SK-N-MC (cell line): ENCODE data around the gene TRABD2B.

Experiments
- EZH2 ChIP-seq: fragments of 200-600 bp; sonication (generic); IDR thresholded peaks from one replicate; pipeline ENCODE4 v1.6.1; 2017; ENCODE audit warnings: antibody characterized with exemption
- FOXP2 ChIP-seq: optimal IDR thresholded peaks from 2 replicates; pipeline ENCODE3; 2011; ENCODE audit warnings: mild to moderate bottlenecking, moderate library complexity; ENCODE audit not compliant: insufficient read depth; ENCODE audit errors: extremely low read length, control extremely low read depth
- POLR2AphosphoS5 ChIP-seq: IDR thresholded peaks from 2 replicates; pipeline ENCODE4 v1.6.1; 2012; ENCODE audit warnings: mild to moderate bottlenecking, low read depth, low read length, borderline replicate concordance

DNA sequence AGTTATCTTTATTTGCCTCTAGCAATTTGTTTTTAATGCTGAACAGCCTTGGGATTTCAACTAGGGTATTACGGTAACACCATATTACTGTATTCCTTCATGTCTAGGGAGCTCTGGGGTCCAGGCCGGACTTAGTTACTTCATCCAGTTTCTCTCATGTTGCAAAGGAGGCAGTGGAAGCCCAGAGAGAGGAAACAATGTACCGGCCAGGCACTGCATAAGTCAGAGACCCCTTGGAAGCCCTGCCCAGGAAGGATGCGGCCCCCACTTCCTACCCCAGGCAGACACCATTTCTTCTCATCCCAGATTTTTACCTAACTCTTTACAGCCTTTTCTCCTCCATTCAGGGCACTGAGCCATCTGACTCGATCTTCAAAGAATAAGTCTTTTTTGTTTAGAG is 32.5 kb downstream of the TRABD2B start:
- TF ChIP-seq POLR2AphosphoS5, result no peak
- no peak for TF ChIP-seq EZH2
- TF ChIP-seq FOXP2, result no peak
